CD14-positive monocyte (primary cell): ENCODE data around the gene MTMR10. TPM values are rescaled to one million over a fixed set of nuclear protein-coding genes. Genes with fewer than 3 reads are reported as not detected.

Experiments used
- DNase-seq, 3 donors: peaks; one replicate each; pipeline ENCODE4 v3.0.0-alpha.2; 2011 to 2022
- H2AFZ ChIP-seq: 2 replicates; pipeline ENCODE4 v1.6.0; 2012; ENCODE audit warnings: mild to moderate bottlenecking, low read depth, low read length, inconsistent platforms; ENCODE audit not compliant: insufficient read depth, poor library complexity, severe bottlenecking
- H3K27ac ChIP-seq, 2 donors: 1 replicate in 1 of 2; 2 replicates in 1 of 2; pipeline ENCODE4 v1.5.1; 2012 to 2013; ENCODE audit warnings: low read length in 2 of 2, control low read depth in 1 of 2, inconsistent platforms in 1 of 2, low read depth in 1 of 2, mild to moderate bottlenecking in 1 of 2
- H3K27me3 ChIP-seq, 2 donors: one replicate each; pipeline versions ENCODE4 v1.6.0 to v1.6.1; 2011 to 2013; ENCODE audit warnings: low read length in 2 of 2; ENCODE audit not compliant: control insufficient read depth in 2 of 2, insufficient read depth in 2 of 2
- H3K36me3 ChIP-seq, 2 donors: replicated peaks in 1 of 2; 1 replicate in 1 of 2; 2 replicates in 1 of 2; pipeline versions ENCODE4 v1.5.1 to v1.6.1; 2012 to 2013; ENCODE audit warnings: low read length in 2 of 2, control low read depth in 1 of 2, inconsistent platforms in 1 of 2, mild to moderate bottlenecking in 1 of 2; ENCODE audit not compliant: insufficient read depth in 2 of 2, control insufficient read depth in 1 of 2
- H3K4me1 ChIP-seq, 2 donors: 1 replicate in 1 of 2; 2 replicates in 1 of 2; pipeline versions ENCODE4 v1.5.1 to v1.6.1; 2012 to 2013; ENCODE audit warnings: low read length in 2 of 2, control low read depth in 1 of 2, inconsistent platforms in 1 of 2, mild to moderate bottlenecking in 1 of 2, moderate library complexity in 1 of 2; ENCODE audit not compliant: insufficient read depth in 2 of 2, control insufficient read depth in 1 of 2
- H3K4me2 ChIP-seq: replicated peaks from 2 replicates; pipeline ENCODE3; 2012; ENCODE audit warnings: low read length, moderate library complexity, mild to moderate bottlenecking; ENCODE audit not compliant: poor library complexity, severe bottlenecking; ENCODE audit errors: extremely low read depth
- H3K4me3 ChIP-seq, 3 experiments: fragments of 200-600 bp in 1 of 3; sonication (generic) in 1 of 3; replicated peaks in 1 of 3; 1 replicate in 2 of 3; 2 replicates in 1 of 3; pipeline ENCODE4 v1.5.1; 2011 to 2013; ENCODE audit warnings: low read length in 3 of 3, mild to moderate bottlenecking in 3 of 3, control low read depth in 2 of 3, low read depth in 2 of 3, inconsistent platforms in 1 of 3, moderate library complexity in 1 of 3
- H3K79me2 ChIP-seq: 2 replicates; pipeline ENCODE4 v1.6.0; 2012; ENCODE audit warnings: mild to moderate bottlenecking, control low read depth, inconsistent platforms, low read length, moderate library complexity; ENCODE audit not compliant: insufficient read depth
- H3K9ac ChIP-seq: 2 replicates; pipeline ENCODE4 v1.6.0; 2017; ENCODE audit warnings: low read length, mild to moderate bottlenecking; ENCODE audit not compliant: insufficient read depth, poor library complexity, severe bottlenecking
- H3K9me3 ChIP-seq, 2 donors: replicated peaks in 1 of 2; 1 replicate in 1 of 2; 2 replicates in 1 of 2; pipeline versions ENCODE4 v1.5.1 to v1.6.1; 2012 to 2013; ENCODE audit warnings: low read length in 2 of 2, control low read depth in 1 of 2; ENCODE audit not compliant: control insufficient read depth in 1 of 2, insufficient read depth in 1 of 2
- H4K20me1 ChIP-seq: 2 replicates; pipeline ENCODE4 v1.6.0; 2012; ENCODE audit warnings: mild to moderate bottlenecking, low read length, control low read depth, moderate library complexity; ENCODE audit not compliant: insufficient read depth
- H3K27ac Mint-ChIP-seq, 7 donors: one replicate each; pipeline ENCODE4 v1.8.0; 2020; ENCODE audit warnings: mild to moderate bottlenecking in 7 of 7, mixed read lengths in 7 of 7, moderate library complexity in 6 of 7, inconsistent platforms in 2 of 7
- H3K27me3 Mint-ChIP-seq, 3 donors: one replicate each; pipeline ENCODE4 v1.8.0; 2021 to 2022; ENCODE audit warnings: low read depth in 3 of 3, mild to moderate bottlenecking in 3 of 3, mixed read lengths in 3 of 3, moderate library complexity in 3 of 3, inconsistent platforms in 1 of 3
- H3K36me3 Mint-ChIP-seq, 2 donors: one replicate each; pipeline ENCODE4 v1.8.0; 2020; ENCODE audit warnings: mixed read lengths in 2 of 2, inconsistent platforms in 1 of 2, mild to moderate bottlenecking in 1 of 2
- H3K4me1 Mint-ChIP-seq: one replicate; pipeline ENCODE4 v1.8.0; 2020; ENCODE audit warnings: mild to moderate bottlenecking, mixed read lengths
- H3K4me3 Mint-ChIP-seq, 2 donors: one replicate each; pipeline ENCODE4 v1.8.0; 2020; ENCODE audit warnings: mild to moderate bottlenecking in 2 of 2, mixed read lengths in 2 of 2, moderate library complexity in 1 of 2
- H3K9me3 Mint-ChIP-seq, 7 donors: one replicate each; pipeline ENCODE4 v1.8.0; 2020 to 2022; ENCODE audit warnings: mixed read lengths in 7 of 7, mild to moderate bottlenecking in 6 of 7, moderate library complexity in 6 of 7, inconsistent platforms in 2 of 7
- WGBS: methylation state at CpG from one replicate; pipeline ENCODE4 v1.1.5; 2013; ENCODE audit warnings: missing lambda C conversion rate; ENCODE audit not compliant: insufficient coverage; 5-methylcytosine and 5-hydroxymethylcytosine counted together
- intact Hi-C, 2 donors: fragments of 100-400 bp; cut with micrococcal nuclease; formaldehyde crosslinking; loops; one replicate each; pipeline versions ENCODE4 v1.15.0 to v1.15.1; 2023
- polyA plus RNA-seq, 3 donors: library from polyadenylated mRNA; depleted of rRNA in 1 of 3; unstranded in 2 of 3; stranded (reverse) in 1 of 3; fragments of 300-500 nt in 2 of 3; fragments of >200 nt in 1 of 3; fragmentation: Illumina TruSeq in 2 of 3; gene quantifications; 1 replicate in 2 of 3; 2 replicates in 1 of 3; pipeline ENCODE4 v1.2.3, GENCODE V29; 2012 to 2021
- TF ChIP-seq, protein P1 (sequence below): fragments of 200-600 bp; IDR thresholded peaks from one replicate; pipeline ENCODE4 v1.8.0; 2022; ENCODE audit warnings: antibody characterized with exemption, mild to moderate bottlenecking

MTMR10 gene
- polyA plus RNA-seq, 3 donors, result 8.7 to 23.3 (median 15.9) TPM

DNA sequence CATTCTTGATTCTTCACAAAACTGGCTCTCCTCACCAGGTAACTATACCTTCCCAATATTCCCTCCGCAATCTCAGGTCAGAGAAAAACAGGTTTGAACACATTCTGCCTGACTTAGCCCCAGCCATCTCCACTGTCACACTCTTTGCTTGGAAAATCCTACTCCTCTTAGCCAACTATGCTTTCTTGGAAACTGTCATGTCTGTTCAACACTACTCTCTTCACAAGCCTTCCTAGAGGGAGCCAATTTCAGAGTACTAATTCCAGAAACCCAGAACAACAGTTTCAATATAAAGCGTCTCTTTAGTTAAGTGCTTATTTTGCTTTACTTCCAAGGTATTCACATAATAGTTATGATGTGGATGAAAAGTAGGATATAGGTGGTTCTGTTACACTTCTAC, 21.7 kb downstream of the MTMR10 start:
- DNase-seq, result no peak
- peaks cover 67 to 80% of the 10 kb centered on the region in 2 donors for H3K36me3 Mint-ChIP-seq
- H3K27me3 Mint-ChIP-seq, result no peaks in the 10 kb centered on the region
- H3K9me3 Mint-ChIP-seq, result no peaks in the 10 kb centered on the region
- H3K4me2 ChIP-seq, result no peak overlapping the region
- no peaks in the 10 kb centered on the region for H3K27me3 ChIP-seq
- peaks cover 100% of the 10 kb centered on the region for H4K20me1 ChIP-seq
- H3K4me1 Mint-ChIP-seq, result peaks cover 15% of the 10 kb centered on the region
- peaks cover 69 to 97% of the 10 kb centered on the region in 2 donors for H3K36me3 ChIP-seq
- H3K27ac ChIP-seq, result no peak overlapping the region
- H2AFZ ChIP-seq, result no peak overlapping the region
- H3K4me3 ChIP-seq, result no peak overlapping the region
- peak overlapping the region in 1 of 7 donors; percentile 10 for H3K27ac Mint-ChIP-seq
- no peaks in the 10 kb centered on the region for H3K4me1 ChIP-seq
- H3K9ac ChIP-seq, result no peak overlapping the region
- H3K79me2 ChIP-seq, result peaks cover 43% of the 10 kb centered on the region
- intact Hi-C loops, result loop anchor here in 1 of 2 donors (10.0 kb wide), 1 partner anchor 155 kb away; no protein-coding TSS in a partner anchor
- TF ChIP-seq, protein P1, sequence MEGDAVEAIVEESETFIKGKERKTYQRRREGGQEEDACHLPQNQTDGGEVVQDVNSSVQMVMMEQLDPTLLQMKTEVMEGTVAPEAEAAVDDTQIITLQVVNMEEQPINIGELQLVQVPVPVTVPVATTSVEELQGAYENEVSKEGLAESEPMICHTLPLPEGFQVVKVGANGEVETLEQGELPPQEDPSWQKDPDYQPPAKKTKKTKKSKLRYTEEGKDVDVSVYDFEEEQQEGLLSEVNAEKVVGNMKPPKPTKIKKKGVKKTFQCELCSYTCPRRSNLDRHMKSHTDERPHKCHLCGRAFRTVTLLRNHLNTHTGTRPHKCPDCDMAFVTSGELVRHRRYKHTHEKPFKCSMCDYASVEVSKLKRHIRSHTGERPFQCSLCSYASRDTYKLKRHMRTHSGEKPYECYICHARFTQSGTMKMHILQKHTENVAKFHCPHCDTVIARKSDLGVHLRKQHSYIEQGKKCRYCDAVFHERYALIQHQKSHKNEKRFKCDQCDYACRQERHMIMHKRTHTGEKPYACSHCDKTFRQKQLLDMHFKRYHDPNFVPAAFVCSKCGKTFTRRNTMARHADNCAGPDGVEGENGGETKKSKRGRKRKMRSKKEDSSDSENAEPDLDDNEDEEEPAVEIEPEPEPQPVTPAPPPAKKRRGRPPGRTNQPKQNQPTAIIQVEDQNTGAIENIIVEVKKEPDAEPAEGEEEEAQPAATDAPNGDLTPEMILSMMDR, result no peak
- H3K4me3 Mint-ChIP-seq, result no peak overlapping the region
- H3K9me3 ChIP-seq, result no peaks in the 10 kb centered on the region
- 100% methylated on average over 1 of the region's 2 CpGs for WGBS

DNA sequence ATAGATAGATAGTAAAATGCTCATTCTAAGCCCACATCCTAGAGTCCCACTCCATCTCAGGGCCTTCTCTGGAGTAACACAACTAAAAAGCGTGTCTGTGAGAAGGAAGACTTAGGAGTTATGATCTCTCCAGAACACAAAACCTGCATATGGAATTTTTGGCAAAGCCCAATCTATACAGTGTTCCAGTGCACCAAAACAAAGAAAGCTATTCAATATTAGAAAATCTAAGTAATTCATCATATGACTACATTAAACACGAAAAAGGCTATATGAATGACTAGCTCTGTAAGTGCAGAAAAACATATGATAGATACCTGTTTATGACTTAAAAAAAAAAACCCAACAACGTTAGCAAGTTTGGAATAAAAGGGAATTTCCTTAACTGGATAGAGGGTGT, 27.7 kb downstream of the MTMR10 start:
- H3K9me3 ChIP-seq, result no peaks in the 10 kb centered on the region
- H3K27ac ChIP-seq, result no peak overlapping the region
- H3K27me3 ChIP-seq, result no peaks in the 10 kb centered on the region
- H2AFZ ChIP-seq, result no peak overlapping the region
- H3K36me3 ChIP-seq, result peaks cover 87 to 100% of the 10 kb centered on the region in 2 donors
- TF ChIP-seq, protein P1, result no peak
- peaks cover 75 to 85% of the 10 kb centered on the region in 2 donors for H3K36me3 Mint-ChIP-seq
- H3K4me2 ChIP-seq, result no peak overlapping the region
- no peak overlapping the region for H3K4me3 Mint-ChIP-seq
- H3K27me3 Mint-ChIP-seq, result peaks cover 0 to 1% (median 0%) of the 10 kb centered on the region in 3 donors
- H3K4me1 ChIP-seq, result no peaks in the 10 kb centered on the region
- no CpG with 5 or more reads among the region's 3 CpGs for WGBS
- intact Hi-C loops, result no loop called here
- peaks cover 3% of the 10 kb centered on the region for H3K79me2 ChIP-seq
- H3K4me1 Mint-ChIP-seq, result peaks cover 3% of the 10 kb centered on the region
- no peak overlapping the region for H3K4me3 ChIP-seq
- no peak overlapping the region for H3K27ac Mint-ChIP-seq
- peaks cover 99% of the 10 kb centered on the region for H4K20me1 ChIP-seq
- DNase-seq, result no peak
- H3K9ac ChIP-seq, result no peak overlapping the region
- H3K9me3 Mint-ChIP-seq, result no peaks in the 10 kb centered on the region
